ENCODE measurements around the gene GLTPD2.
A peak's percentile ranks its signal among the peaks of the same experiment; 100 is the strongest.

GLTPD2 gene

GRCh38 chr17:4771519-4772234 lies 17.1 kb upstream of the GLTPD2 start, which contains the start of gene TM4SF5:
Gene TM4SF5, plus strand, starts transcription at chr17:4771886. Its CDS starts 37 bp downstream, at chr17:4771923.
- no peak for DNase-seq (ENCODE audit: low read depth)

GRCh38 chr17:4772235-4772613 lies 16.5 kb upstream of the GLTPD2 start:
- no peak for DNase-seq (ENCODE audit: low read depth)

GRCh38 chr17:4777969-4778760 lies 10.6 kb upstream of the GLTPD2 start:
- DNase-seq (ENCODE audit: low read depth): no peak

- DNase-seq (ENCODE audit: low read depth): no peak
Measured at GRCh38 chr17:4780325-4780955, 8.3 kb upstream of the GLTPD2 start.

GRCh38 chr17:4782652-4783051 lies 6.1 kb upstream of the GLTPD2 start:
- no peak for DNase-seq (ENCODE audit: low read depth)

- DNase-seq (ENCODE audit: low read depth): no peak
Measured at GRCh38 chr17:4785311-4786105, 3.3 kb upstream of the GLTPD2 start.

- DNase-seq (ENCODE audit: low read depth): no peak
Measured at GRCh38 chr17:4786106-4786511, 2.7 kb upstream of the GLTPD2 start, which contains the start of gene VMO1. Gene VMO1, minus strand, starts transcription at chr17:4786364. Its CDS starts 12 bp downstream, at chr17:4786352.

GRCh38 chr17:4786516-4786915 lies 2.2 kb upstream of the GLTPD2 start:
- DNase-seq (ENCODE audit: low read depth): no peak

GRCh38 chr17:4788159-4788806 lies 481 bp upstream of the GLTPD2 start:
- DNase-seq (ENCODE audit: low read depth): no peak

GRCh38 chr17:4789701-4789950 lies 862 bp downstream of the GLTPD2 start:
- DNase-seq (ENCODE audit: low read depth): no peak

GRCh38 chr17:4789951-4790704 lies 1.4 kb downstream of the GLTPD2 start:
- DNase-seq (ENCODE audit: low read depth): peak; percentile 71

- no peak for DNase-seq (ENCODE audit: low read depth)
Measured at GRCh38 chr17:4790705-4791088, 1.9 kb downstream of the GLTPD2 start.

- no peak for DNase-seq (ENCODE audit: low read depth)
Measured at GRCh38 chr17:4795168-4795567, 6.4 kb downstream of the GLTPD2 start.

- DNase-seq (ENCODE audit: low read depth): no peak
Measured at GRCh38 chr17:4796552-4796920, 7.8 kb downstream of the GLTPD2 start.

GRCh38 chr17:4800462-4801196 lies 11.9 kb downstream of the GLTPD2 start:
- no peak for DNase-seq (ENCODE audit: low read depth)

- no peak for DNase-seq (ENCODE audit: low read depth)
Measured at GRCh38 chr17:4802228-4802627, 13.5 kb downstream of the GLTPD2 start, which contains the start of gene C17orf114. Gene C17orf114, minus strand, starts transcription at chr17:4802328.

- no peak for DNase-seq (ENCODE audit: low read depth)
Measured at GRCh38 chr17:4806456-4806776, 17.7 kb downstream of the GLTPD2 start.

- peak; percentile 84 for DNase-seq (ENCODE audit: low read depth)
Measured at GRCh38 chr17:4806777-4807604, 18.2 kb downstream of the GLTPD2 start, which contains the start of gene PLD2. Gene PLD2, plus strand, starts transcription at chr17:4807152. Its CDS starts 621 bp downstream, at chr17:4807773.

GRCh38 chr17:4807605-4808377 lies 19.0 kb downstream of the GLTPD2 start:
- DNase-seq (ENCODE audit: low read depth): no peak

All from activated T-helper 9 cell treated with anti-CD3 and anti-CD28 coated beads, Interleukin-2, amount 50 U/mL, for 16 hours (primary cell).